Ecto neural progenitor cell (in vitro differentiated cells): ENCODE data around the gene SETX.

Experiments
- DNase-seq: peaks from one replicate; pipeline ENCODE4 v3.0.0-alpha.2; 2018; ENCODE audit warnings: low spot score

SETX gene

GRCh38 chr9:132214027-132214622, 140.7 kb downstream of the SETX start:
- peak; percentile 58 for DNase-seq

DNA sequence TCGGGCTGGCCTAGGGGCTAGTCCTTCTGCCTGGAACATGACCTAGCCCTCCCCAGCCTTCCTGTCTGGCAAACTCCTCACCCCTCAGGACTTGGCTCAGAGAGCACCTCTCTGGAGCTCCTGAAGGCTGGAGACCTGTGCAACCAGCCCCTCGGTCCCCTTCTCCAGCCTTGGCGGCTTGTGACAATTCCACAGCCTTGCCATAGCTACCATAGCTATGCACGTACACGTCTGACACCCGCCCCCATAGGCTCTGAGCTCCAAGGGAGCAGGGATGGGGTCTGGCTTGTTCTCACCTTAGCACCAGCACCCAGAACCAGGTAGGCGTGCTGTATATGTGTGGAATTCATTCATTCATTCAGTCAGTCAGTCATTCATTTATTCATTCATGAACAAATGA, 143.2 kb downstream of the SETX start:
- no peak for DNase-seq
